Right atrium auricular region (tissue), 2 donors: Measurements from ENCODE around the gene CADM1. TPM values are rescaled to one million over a fixed set of nuclear protein-coding genes. Genes with fewer than 3 reads are reported as not detected.

ENCODE experiments used
- DNase-seq: peaks from one replicate; pipeline ENCODE4 v3.0.0-alpha.2; 2019; ENCODE audit warnings: low spot score
- H3K27ac ChIP-seq, 2 donors: fragments of 200-600 bp; sonication (generic); 1 replicate in 1 of 2; 2 replicates in 1 of 2; pipeline ENCODE4 v1.5.1; 2016 to 2019
- H3K27me3 ChIP-seq, 2 donors: fragments of 200-600 bp; sonication (generic); one replicate each; pipeline versions ENCODE4 v1.5.1 to v1.6.0; 2017 to 2019
- H3K36me3 ChIP-seq: fragments of 200-600 bp; sonication (generic); one replicate; pipeline ENCODE4 v1.5.1; 2016
- H3K4me1 ChIP-seq, 2 donors: fragments of 200-600 bp; sonication (generic); one replicate each; pipeline versions ENCODE4 v1.5.1 to v1.6.0; 2017 to 2019
- H3K4me3 ChIP-seq, 2 donors: fragments of 200-600 bp; sonication (generic); 1 replicate in 1 of 2; 2 replicates in 1 of 2; pipeline ENCODE4 v1.5.1; 2017 to 2019; ENCODE audit warnings: mild to moderate bottlenecking in 1 of 2, moderate library complexity in 1 of 2
- H3K9me3 ChIP-seq, 2 donors: fragments of 200-600 bp; sonication (generic); one replicate each; pipeline ENCODE4 v1.5.1; 2019
- CTCF ChIP-seq, 2 donors: fragments of 200-600 bp; sonication (generic); IDR thresholded peaks; one replicate each; pipeline ENCODE4 v1.5.1; 2019; ENCODE audit warnings: antibody characterized with exemption in 2 of 2
- total RNA-seq, 2 donors: library from RNA; depleted of rRNA; stranded (reverse); fragments of >200 nt; gene quantifications; one replicate each; pipeline ENCODE4 v1.1.0, GENCODE V29; 2016

Gene CADM1
- total RNA-seq, 2 donors from 2014 or later = 19.8 to 33.9 TPM

GRCh38 chr11:115473167-115473566, 31.0 kb downstream of the CADM1 start:
- TF ChIP-seq CTCF (IDR thresholded peaks at IDR 0.05) = no peak
- no peaks in the 10 kb centered on the region for H3K9me3 ChIP-seq
- no peaks in the 10 kb centered on the region for H3K36me3 ChIP-seq
- no peak overlapping the region for H3K27ac ChIP-seq
- no peaks in the 10 kb centered on the region for H3K27me3 ChIP-seq
- DNase-seq = no peak
- H3K4me1 ChIP-seq = no peaks in the 10 kb centered on the region
- H3K4me3 ChIP-seq = no peak overlapping the region

- H3K27me3 ChIP-seq = no peaks in the 10 kb centered on the region
- no peak for DNase-seq
- no peaks in the 10 kb centered on the region for H3K9me3 ChIP-seq
- no peak for TF ChIP-seq CTCF (IDR thresholded peaks at IDR 0.05)
- H3K27ac ChIP-seq = no peak overlapping the region
- no peak overlapping the region for H3K4me3 ChIP-seq
- no peaks in the 10 kb centered on the region for H3K4me1 ChIP-seq
- no peaks in the 10 kb centered on the region for H3K36me3 ChIP-seq
Observed at GRCh38 chr11:115471367-115471766, 32.8 kb downstream of the CADM1 start.

- no peak for DNase-seq
- H3K9me3 ChIP-seq = no peaks in the 10 kb centered on the region
- H3K4me3 ChIP-seq = no peak overlapping the region
- no peaks in the 10 kb centered on the region for H3K27me3 ChIP-seq
- no peak overlapping the region for H3K27ac ChIP-seq
- no peaks in the 10 kb centered on the region for H3K4me1 ChIP-seq
- H3K36me3 ChIP-seq = no peaks in the 10 kb centered on the region
- TF ChIP-seq CTCF (IDR thresholded peaks at IDR 0.05) = no peak
Observed at GRCh38 chr11:115470928-115471327, 33.3 kb downstream of the CADM1 start.

- no peak overlapping the region for H3K27ac ChIP-seq
- no peaks in the 10 kb centered on the region for H3K9me3 ChIP-seq
- TF ChIP-seq CTCF (IDR thresholded peaks at IDR 0.05) = no peak
- no peak overlapping the region for H3K4me3 ChIP-seq
- DNase-seq = no peak
- H3K27me3 ChIP-seq = no peaks in the 10 kb centered on the region
- H3K36me3 ChIP-seq = no peaks in the 10 kb centered on the region
- no peaks in the 10 kb centered on the region for H3K4me1 ChIP-seq
Observed at GRCh38 chr11:115469361-115469760, 34.9 kb downstream of the CADM1 start.

- H3K36me3 ChIP-seq = no peaks in the 10 kb centered on the region
- no peak for TF ChIP-seq CTCF (IDR thresholded peaks at IDR 0.05)
- H3K4me1 ChIP-seq = no peaks in the 10 kb centered on the region
- no peaks in the 10 kb centered on the region for H3K9me3 ChIP-seq
- no peak overlapping the region for H3K27ac ChIP-seq
- no peaks in the 10 kb centered on the region for H3K27me3 ChIP-seq
- no peak overlapping the region for H3K4me3 ChIP-seq
- DNase-seq = no peak
Observed at GRCh38 chr11:115466122-115466521, 38.1 kb downstream of the CADM1 start.

- no peaks in the 10 kb centered on the region for H3K9me3 ChIP-seq
- no peaks in the 10 kb centered on the region for H3K4me1 ChIP-seq
- TF ChIP-seq CTCF (IDR thresholded peaks at IDR 0.05) = no peak
- no peaks in the 10 kb centered on the region for H3K36me3 ChIP-seq
- no peak for DNase-seq
- no peak overlapping the region for H3K27ac ChIP-seq
- no peak overlapping the region for H3K4me3 ChIP-seq
- no peaks in the 10 kb centered on the region for H3K27me3 ChIP-seq
Observed at GRCh38 chr11:115464269-115464668, 39.9 kb downstream of the CADM1 start.
